HEK293T (cell line): Measurements from ENCODE around the gene BMPR1B.

ENCODE experiments used
- CTCF ChIA-PET: fragments of 350-600 bp; formaldehyde crosslinking; extraction: SDS; loops from one replicate; lab custom pipeline; 2021; ENCODE audit warnings: antibody characterized with exemption, inconsistent platforms; lab: Yijun Ruan, JAX
- POLR2A ChIA-PET: fragments of 350-600 bp; formaldehyde crosslinking; extraction: SDS; loops from one replicate; lab custom pipeline; 2020; ENCODE audit warnings: antibody characterized with exemption, inconsistent platforms; lab: Yijun Ruan, JAX
- DNase-seq: peaks from one replicate; pipeline ENCODE4 v3.0.0; 2012; ENCODE audit warnings: mixed read lengths; ENCODE audit errors: extremely low spot score
- ARNT ChIP-seq: fragments of 450-650 bp; IDR thresholded peaks from 2 replicates; pipeline ENCODE4 v1.6.1; 2017; ENCODE audit warnings: mild to moderate bottlenecking
- BHLHE40 ChIP-seq: fragments of 450-650 bp; IDR thresholded peaks from 2 replicates; pipeline ENCODE4 v1.6.1; 2016; ENCODE audit warnings: mild to moderate bottlenecking, moderate library complexity, borderline replicate concordance
- CTBP1 ChIP-seq: fragments of 450-650 bp; IDR thresholded peaks from 2 replicates; pipeline ENCODE4 v1.6.1; 2016; ENCODE audit warnings: borderline replicate concordance
- ELF4 ChIP-seq: fragments of 450-650 bp; IDR thresholded peaks from 2 replicates; pipeline ENCODE4 v1.6.1; 2017; ENCODE audit warnings: antibody characterized with exemption
- FOXA1 ChIP-seq: fragments of 450-650 bp; IDR thresholded peaks from 2 replicates; pipeline ENCODE4 v1.6.1; 2016; ENCODE audit warnings: mild to moderate bottlenecking
- FOXK2 ChIP-seq: fragments of 450-650 bp; IDR thresholded peaks from 2 replicates; pipeline ENCODE4 v1.6.1; 2016; ENCODE audit warnings: mild to moderate bottlenecking
- FOXM1 ChIP-seq: fragments of 450-650 bp; IDR thresholded peaks from 2 replicates; pipeline ENCODE4 v1.6.1; 2017; ENCODE audit warnings: mild to moderate bottlenecking, borderline replicate concordance
- HDGF ChIP-seq: fragments of 450-650 bp; IDR thresholded peaks from 2 replicates; pipeline ENCODE4 v1.6.1; 2017; ENCODE audit warnings: antibody characterized with exemption, borderline replicate concordance
- L3MBTL2 ChIP-seq: fragments of 450-650 bp; conservative IDR thresholded peaks from 2 replicates; pipeline ENCODE4 v1.6.1; 2016; ENCODE audit warnings: mild to moderate bottlenecking
- LEF1 ChIP-seq: fragments of 450-650 bp; IDR thresholded peaks from 2 replicates; pipeline ENCODE4 v1.6.1; 2017; ENCODE audit warnings: mild to moderate bottlenecking, borderline replicate concordance
- NFRKB ChIP-seq: fragments of 450-650 bp; IDR thresholded peaks from 2 replicates; pipeline ENCODE4 v1.6.1; 2016; ENCODE audit warnings: mild to moderate bottlenecking, moderate library complexity
- PKNOX1 ChIP-seq: fragments of 450-650 bp; IDR thresholded peaks from 2 replicates; pipeline ENCODE4 v1.6.1; 2016
- SP1 ChIP-seq: fragments of 450-650 bp; IDR thresholded peaks from 2 replicates; pipeline ENCODE4 v1.6.1; 2017
- SUZ12 ChIP-seq: fragments of 450-650 bp; IDR thresholded peaks from 2 replicates; pipeline ENCODE4 v1.6.1; 2016; ENCODE audit warnings: mild to moderate bottlenecking
- TARDBP ChIP-seq: fragments of 450-650 bp; IDR thresholded peaks from 2 replicates; pipeline ENCODE4 v1.6.1; 2016
- ZNF384 ChIP-seq: fragments of 450-650 bp; IDR thresholded peaks from 2 replicates; pipeline ENCODE4 v1.6.1; 2016

The BMPR1B gene

DNA sequence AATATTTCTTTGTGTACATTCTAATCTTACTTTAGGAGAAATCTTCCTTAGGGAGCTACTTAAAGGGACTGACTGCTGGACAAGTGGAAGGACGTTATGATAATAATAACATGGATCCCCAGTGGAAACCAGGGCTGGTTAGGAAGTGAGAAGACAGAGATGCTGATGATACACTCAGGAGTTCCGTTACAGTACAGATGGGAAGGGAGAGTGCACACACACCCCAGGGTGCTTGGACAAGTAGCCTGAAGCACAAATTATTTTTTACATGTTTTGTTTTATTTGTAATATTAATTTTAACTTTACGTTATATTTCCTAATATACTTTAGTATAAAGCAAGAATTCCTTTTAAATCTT is 84.1 kb downstream of the BMPR1B start:
- ChIA-PET POLR2A (interaction anchor here (0.8 kb wide), 1 partner anchor 11 kb away, joined by 3 read pairs; no protein-coding TSS in a partner anchor), CTCF (no interaction called here)
- TF ChIP-seq FOXM1 (no peak), FOXA1 (no peak), ARNT (no peak), ELF4 (no peak), NFRKB (no peak), CTBP1 (no peak), L3MBTL2 (no peak)
- DNase-seq = peak; percentile 11

- ChIA-PET POLR2A (no interaction called here), CTCF (no interaction called here)
- DNase-seq = no peak
- TF ChIP-seq FOXA1 = no peak
- no peak for TF ChIP-seq FOXM1
- TF ChIP-seq SP1 = no peak
- no peak for TF ChIP-seq FOXK2
- no peak for TF ChIP-seq NFRKB
- no peak for TF ChIP-seq PKNOX1
- no peak for TF ChIP-seq HDGF
- no peak for TF ChIP-seq ZNF384
- TF ChIP-seq CTBP1 = no peak
- TF ChIP-seq L3MBTL2 = no peak
- no peak for TF ChIP-seq ARNT
- no peak for TF ChIP-seq ELF4
- TF ChIP-seq LEF1 = no peak
- TF ChIP-seq TARDBP = no peak
- no peak for TF ChIP-seq SUZ12
- no peak for TF ChIP-seq BHLHE40
Observed at GRCh38 chr4:94843216-94843615, 85.5 kb downstream of the BMPR1B start.

GRCh38 chr4:94848326-94848725 is 90.6 kb downstream of the BMPR1B start:
- TF ChIP-seq FOXM1 = no peak
- TF ChIP-seq ZNF384 = no peak
- TF ChIP-seq FOXA1 = no peak
- no peak for TF ChIP-seq NFRKB
- TF ChIP-seq SUZ12 = no peak
- TF ChIP-seq TARDBP = no peak
- TF ChIP-seq FOXK2 = no peak
- TF ChIP-seq PKNOX1 = no peak
- TF ChIP-seq L3MBTL2 = no peak
- ChIA-PET POLR2A (no interaction called here), CTCF (no interaction called here)
- DNase-seq = no peak

DNA sequence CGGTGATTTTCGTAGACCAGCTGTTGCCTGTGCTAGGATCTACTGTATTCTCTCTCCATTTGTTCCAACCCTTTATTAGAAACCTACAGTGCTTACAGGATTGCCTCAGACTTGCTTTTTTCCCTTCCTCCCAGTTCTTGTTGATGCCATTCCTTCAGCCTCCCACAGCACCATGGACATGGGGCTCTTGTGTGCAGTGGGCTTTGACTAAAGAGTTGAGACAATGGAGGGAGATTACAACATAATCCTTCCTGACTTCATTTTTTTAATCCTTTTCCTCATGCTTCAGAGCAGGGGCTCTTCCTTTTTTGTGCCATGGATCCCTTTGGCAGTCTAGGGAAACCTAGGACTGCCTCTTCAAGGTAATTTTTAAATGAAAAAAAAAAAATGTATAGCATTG is 92.1 kb downstream of the BMPR1B start:
- CTCF ChIA-PET = no interaction called here
- DNase-seq = no peak
- TF ChIP-seq SUZ12 = no peak
- no peak for TF ChIP-seq ARNT
- no peak for TF ChIP-seq FOXM1
- TF ChIP-seq NFRKB = no peak
- TF ChIP-seq SP1 = no peak
- no peak for TF ChIP-seq ELF4
- TF ChIP-seq PKNOX1 = no peak
- TF ChIP-seq TARDBP = no peak
- no peak for TF ChIP-seq HDGF
- no peak for TF ChIP-seq LEF1
- no peak for TF ChIP-seq FOXK2
- POLR2A ChIA-PET = no interaction called here

GRCh38 chr4:94852616-94853015 is 94.9 kb downstream of the BMPR1B start:
- CTCF ChIA-PET = no interaction called here
- no peak for DNase-seq
- no peak for TF ChIP-seq L3MBTL2
- no peak for TF ChIP-seq SUZ12
- TF ChIP-seq PKNOX1 = no peak
- no peak for TF ChIP-seq BHLHE40
- no peak for TF ChIP-seq ELF4
- TF ChIP-seq FOXK2 = no peak
- TF ChIP-seq CTBP1 = no peak
- no peak for TF ChIP-seq LEF1
- TF ChIP-seq NFRKB = no peak
- no peak for TF ChIP-seq FOXM1
- TF ChIP-seq ZNF384 = no peak
- no peak for TF ChIP-seq ARNT
- no peak for TF ChIP-seq HDGF
- no peak for TF ChIP-seq FOXA1
- TF ChIP-seq SP1 = no peak
- POLR2A ChIA-PET = no interaction called here

GRCh38 chr4:94856030-94856429 is 98.3 kb downstream of the BMPR1B start:
- ChIA-PET POLR2A (no interaction called here), CTCF (no interaction called here)
- DNase-seq = no peak
- no peak for TF ChIP-seq SUZ12
- TF ChIP-seq ZNF384 = no peak
- no peak for TF ChIP-seq FOXK2
- no peak for TF ChIP-seq NFRKB
- no peak for TF ChIP-seq SP1
- no peak for TF ChIP-seq ELF4
- TF ChIP-seq BHLHE40 = no peak
- no peak for TF ChIP-seq PKNOX1
- no peak for TF ChIP-seq ARNT
- no peak for TF ChIP-seq TARDBP
- TF ChIP-seq FOXM1 = no peak
- TF ChIP-seq CTBP1 = no peak
- no peak for TF ChIP-seq HDGF
- no peak for TF ChIP-seq FOXA1
